GM21367 (cell line): ENCODE measurements around the gene TLCD5.

ENCODE experiments used
- ATAC-seq: cut with Tn5 transposase; IDR thresholded peaks from one replicate; pipeline ENCODE4 v1.9.1; 2021; ENCODE audit not compliant: unreplicated experiment

Gene TLCD5

DNA sequence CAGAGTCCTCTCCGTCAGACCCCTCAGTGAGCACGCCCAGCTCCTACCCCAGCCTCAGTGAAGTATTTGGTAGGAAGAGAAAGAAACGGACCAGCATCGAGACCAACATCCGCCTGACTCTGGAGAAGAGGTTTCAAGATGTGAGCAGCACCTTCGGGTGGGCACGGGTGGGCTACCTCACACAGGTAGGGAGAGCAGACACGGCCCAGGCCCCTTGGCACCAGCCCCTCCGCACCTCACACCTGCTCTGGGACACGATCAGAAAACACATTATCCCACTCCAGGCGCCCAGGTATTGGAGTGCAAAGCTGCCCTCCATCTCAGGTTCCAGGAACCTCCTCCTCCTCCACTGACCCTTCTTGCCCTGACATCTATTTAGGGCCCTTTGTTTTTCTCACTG is 17.6 kb upstream of the TLCD5 start:
- ATAC-seq: no peak

- no peak for ATAC-seq
Observed at GRCh38 chr11:120308081-120308480, 17.0 kb upstream of the TLCD5 start.

- no peak for ATAC-seq
Observed at GRCh38 chr11:120310870-120311269, 14.2 kb upstream of the TLCD5 start.

DNA sequence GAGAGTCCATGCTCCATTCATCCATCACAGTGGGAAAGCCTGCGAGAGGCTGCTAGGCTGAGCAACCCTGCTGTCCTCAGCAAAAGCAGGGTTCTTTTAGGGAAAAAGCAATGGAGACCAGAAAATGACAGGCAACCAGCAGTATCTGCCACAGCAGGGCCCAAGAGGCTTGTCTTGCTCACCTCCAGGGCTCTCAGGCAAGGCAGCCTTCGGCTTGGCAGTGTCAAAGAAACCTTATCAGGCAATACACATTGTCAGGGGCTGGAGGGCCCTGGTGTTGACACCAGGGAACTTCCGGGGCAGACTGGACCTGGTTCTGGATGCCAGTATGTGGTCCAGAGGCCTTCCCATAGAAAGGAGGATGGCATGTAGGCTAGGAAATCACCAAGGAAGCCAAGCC is 10.2 kb upstream of the TLCD5 start:
- no peak for ATAC-seq

GRCh38 chr11:120316880-120317688 is 8.0 kb upstream of the TLCD5 start:
- no peak for ATAC-seq

GRCh38 chr11:120317689-120318480 is 7.2 kb upstream of the TLCD5 start:
- ATAC-seq: no peak

- no peak for ATAC-seq
Observed at GRCh38 chr11:120318906-120319305, 6.2 kb upstream of the TLCD5 start.

DNA sequence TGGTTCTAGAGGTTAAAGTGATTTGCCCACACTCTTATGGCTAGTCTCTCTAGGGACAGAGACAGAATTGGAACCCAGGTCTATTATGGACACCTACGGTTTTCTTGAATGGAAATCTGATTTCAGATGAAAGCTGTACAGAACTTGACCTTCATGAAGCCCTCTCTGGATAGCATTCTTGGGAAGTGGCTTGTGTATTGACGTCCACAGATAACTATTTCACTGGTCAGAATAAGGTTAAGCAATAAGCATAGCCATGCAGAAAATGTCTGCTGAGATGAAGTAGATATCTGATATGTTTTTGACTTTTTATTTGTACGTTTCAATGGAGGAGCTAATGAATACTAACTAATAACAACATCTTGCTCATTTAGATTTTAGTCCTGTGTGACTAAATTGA is 1.1 kb downstream of the TLCD5 start:
- ATAC-seq: no peak

DNA sequence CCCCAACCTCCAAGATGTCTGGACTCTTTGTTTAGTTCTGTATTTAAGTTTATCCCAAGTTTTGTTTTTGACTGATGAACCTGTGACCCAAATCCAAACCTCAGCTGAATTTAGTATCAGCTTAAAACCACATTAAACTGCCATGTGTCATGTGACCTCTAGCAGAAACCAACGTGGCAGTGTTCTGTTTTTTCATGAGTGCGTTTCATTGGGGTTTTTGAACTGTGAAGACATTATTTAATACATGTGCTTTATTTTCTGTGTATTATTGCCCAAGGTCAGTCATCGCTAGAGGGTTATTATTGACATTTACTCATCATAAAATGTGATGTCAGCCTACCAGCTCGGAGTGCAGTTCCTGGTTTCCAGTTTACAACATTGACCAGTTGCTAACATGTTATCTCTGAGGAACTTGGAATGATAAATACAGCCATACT is 1.8 kb downstream of the TLCD5 start:
- no peak for ATAC-seq

GRCh38 chr11:120327311-120327710 is 2.2 kb downstream of the TLCD5 start:
- ATAC-seq: no peak

- ATAC-seq: no peak
Observed at GRCh38 chr11:120329556-120329955, 4.5 kb downstream of the TLCD5 start.

- ATAC-seq: no peak
Observed at GRCh38 chr11:120330045-120330444, 4.9 kb downstream of the TLCD5 start.

- no peak for ATAC-seq
Observed at GRCh38 chr11:120331301-120331996, 6.3 kb downstream of the TLCD5 start.

- ATAC-seq: no peak
Observed at GRCh38 chr11:120332822-120333716, 8.0 kb downstream of the TLCD5 start.

- ATAC-seq: no peak
Observed at GRCh38 chr11:120333801-120334200, 8.7 kb downstream of the TLCD5 start.

- ATAC-seq: no peak
Observed at GRCh38 chr11:120334332-120334731, 9.2 kb downstream of the TLCD5 start.

GRCh38 chr11:120334894-120335462 is 9.9 kb downstream of the TLCD5 start:
- no peak for ATAC-seq

GRCh38 chr11:120335556-120335907 is 10.4 kb downstream of the TLCD5 start:
- ATAC-seq: no peak

GRCh38 chr11:120335908-120336640 is 11.0 kb downstream of the TLCD5 start, which contains the start of gene ARHGEF12:
Gene ARHGEF12 (plus strand): TSS chr11:120336413. CDS start chr11:120337244, 831 bp downstream.
- no peak for ATAC-seq
